ENCODE measurements around the gene RBMS3.
"Not testable (repeated sequence)": the region's sequence is repeated elsewhere in the genome, so short reads cannot be mapped to it uniquely, and the experiment has no call there.

Gene RBMS3

DNA sequence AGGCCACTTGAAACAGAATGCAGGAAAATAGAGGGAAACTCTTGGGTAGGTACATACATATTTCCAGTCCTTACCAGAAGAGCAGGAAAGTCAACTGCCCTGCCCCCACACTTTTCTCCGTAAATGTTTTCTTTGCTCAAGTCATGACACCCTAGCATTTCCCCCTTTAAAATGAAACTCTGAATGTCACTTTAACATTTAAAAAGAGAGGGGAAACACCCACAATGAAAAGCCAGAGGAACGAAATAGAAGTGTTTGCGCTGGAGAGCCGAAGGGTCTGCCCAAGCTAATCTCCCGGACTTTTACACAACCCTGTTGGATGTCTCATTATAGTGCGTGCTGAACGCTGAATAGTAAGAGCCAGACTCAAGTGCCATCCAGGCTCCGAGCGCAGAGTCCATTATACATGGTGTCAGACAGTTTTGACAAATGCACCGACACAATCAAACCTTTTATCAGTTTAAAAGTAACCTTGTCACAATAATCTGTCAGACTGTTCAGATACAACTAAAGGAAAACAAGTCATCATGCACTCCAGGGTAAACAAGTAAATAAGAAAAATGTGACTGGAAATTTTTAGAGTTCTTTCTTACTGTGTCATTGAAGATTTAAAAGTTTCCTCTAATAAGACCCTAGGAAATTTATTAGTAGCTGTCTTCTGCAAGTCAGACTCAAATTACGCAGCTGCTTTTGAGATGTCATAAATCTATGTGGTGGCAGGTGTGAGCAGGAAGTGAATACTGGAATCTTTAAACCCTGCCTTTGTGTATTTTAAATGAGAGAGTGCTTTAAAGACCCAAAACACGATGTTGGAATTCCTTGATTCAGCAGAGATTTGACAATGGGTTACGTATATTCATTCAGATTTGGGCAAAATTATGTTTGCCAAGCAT lies 159.8 kb downstream of the RBMS3 start:
- DNase-seq = no peak

- no peak for DNase-seq
Observed at GRCh38 chr3:29441422-29441821, 160.6 kb downstream of the RBMS3 start.

GRCh38 chr3:29447946-29448627 lies 167.2 kb downstream of the RBMS3 start:
- DNase-seq = no peak

DNA sequence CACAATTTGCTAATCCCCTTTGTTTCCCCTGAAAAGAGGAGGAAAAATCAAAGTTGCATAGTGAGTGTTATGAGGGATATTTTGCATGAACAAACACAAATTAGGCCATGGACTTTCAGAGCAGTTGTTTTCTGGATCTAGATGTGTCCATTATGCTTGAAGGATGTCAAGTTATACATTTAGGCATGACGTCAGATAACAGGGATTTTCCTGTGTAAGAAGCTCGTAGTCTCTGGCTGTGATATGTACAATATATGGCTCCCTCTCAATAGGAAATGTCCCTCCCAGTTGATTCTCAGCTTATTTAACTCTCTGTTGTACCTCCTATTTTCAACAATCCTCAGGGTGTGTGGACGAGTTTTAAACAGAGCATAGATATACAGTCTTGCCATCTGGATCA lies 171.0 kb downstream of the RBMS3 start:
- no peak for DNase-seq

GRCh38 chr3:29452934-29453283 lies 172.0 kb downstream of the RBMS3 start:
- DNase-seq = no peak

DNA sequence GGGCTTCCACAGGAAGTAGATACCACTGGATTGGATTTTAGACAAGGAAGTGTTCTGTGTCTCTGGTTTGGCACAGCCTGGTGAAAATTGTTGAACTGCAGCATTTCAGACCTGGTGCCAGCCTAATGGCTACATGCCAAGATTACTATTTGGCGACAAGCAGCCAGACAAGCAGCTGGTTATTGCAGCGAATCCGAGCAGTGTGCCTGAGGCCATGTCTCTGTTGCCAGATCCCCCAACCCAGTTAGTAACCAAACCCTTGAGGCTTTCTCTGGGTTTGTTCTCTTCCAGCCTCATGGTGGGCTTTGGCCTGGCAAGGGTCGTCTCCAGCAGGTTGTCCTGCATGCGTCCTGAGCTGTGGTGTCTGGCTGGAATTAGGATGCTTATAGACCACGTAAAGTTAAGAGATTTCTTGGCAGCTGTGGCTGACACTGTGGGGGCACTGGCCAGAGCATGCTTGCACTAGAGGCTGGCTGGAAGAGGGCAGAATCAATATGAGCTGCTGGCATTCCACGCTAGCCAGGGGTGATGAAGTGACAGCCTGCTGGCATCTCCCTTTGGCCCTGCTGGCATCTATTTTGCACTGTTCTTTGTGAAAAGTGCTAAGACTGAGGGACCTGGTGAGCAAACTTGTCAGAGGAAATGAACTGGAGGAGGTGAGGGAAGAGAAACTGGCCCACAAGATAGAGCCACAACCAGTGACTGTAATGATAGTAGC lies 172.6 kb downstream of the RBMS3 start:
- DNase-seq = no peak

GRCh38 chr3:29454161-29454611 lies 173.3 kb downstream of the RBMS3 start:
- DNase-seq = no peak

DNA sequence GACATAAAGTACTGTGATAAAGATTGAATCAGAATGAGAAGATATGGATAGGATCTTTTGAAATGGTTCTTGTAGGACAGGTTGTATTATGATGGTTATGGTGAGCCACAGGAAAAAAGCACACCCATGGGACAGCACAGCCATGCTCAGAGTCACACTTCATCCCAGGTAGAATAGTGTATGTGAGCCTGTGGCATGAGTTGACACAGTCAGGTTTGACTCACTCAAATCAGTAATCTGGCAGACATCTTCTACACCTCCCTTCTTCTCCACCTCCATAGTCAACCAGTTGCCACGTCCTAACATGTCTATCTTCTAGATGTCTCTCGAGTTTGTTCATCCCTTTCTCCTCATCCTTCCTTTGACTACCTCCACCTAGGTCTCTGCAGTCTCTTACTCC lies 176.0 kb downstream of the RBMS3 start:
- no peak for DNase-seq

DNA sequence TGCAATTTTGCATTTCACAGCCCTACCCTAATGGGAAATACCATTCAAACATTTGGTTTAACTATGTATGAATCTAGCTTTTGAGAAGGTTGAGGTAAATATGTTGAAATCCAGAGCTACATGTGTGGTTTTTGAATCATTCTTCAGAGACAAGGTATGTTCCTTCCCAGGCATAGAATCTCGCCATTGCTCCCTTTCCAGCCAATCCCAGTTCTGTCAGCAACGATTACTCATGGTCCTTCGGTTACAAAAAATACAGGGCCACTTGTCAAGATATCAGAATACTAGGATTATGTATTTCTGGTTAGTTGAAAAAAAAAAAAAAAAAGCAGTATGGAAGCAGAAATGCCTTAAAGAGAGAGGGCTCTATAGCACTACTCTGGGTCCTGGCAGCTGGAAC lies 182.4 kb downstream of the RBMS3 start:
- DNase-seq = no peak

- no peak for DNase-seq
Observed at GRCh38 chr3:29465836-29466235, 185.0 kb downstream of the RBMS3 start.

DNA sequence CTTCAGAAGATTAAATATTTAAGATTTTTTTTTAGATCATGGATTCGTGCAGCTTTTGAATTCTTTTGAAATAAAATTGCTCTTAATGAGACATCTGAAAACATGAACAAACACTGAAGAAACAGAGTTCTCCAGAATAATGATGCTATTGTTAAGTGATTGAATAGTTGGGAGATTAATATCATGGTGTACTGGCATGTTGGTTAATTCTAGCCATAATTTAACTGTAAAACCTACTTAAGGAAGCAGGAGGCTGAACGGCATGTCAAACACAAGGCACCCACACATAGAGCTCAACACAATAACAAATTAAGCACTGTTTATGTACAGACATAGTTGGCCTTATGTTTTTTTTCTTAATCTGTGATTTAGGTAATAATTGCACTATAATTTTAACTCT lies 185.6 kb downstream of the RBMS3 start:
- DNase-seq = no peak

- no peak for DNase-seq
Observed at GRCh38 chr3:29468187-29468586, 187.3 kb downstream of the RBMS3 start.

- DNase-seq = not testable (repeated sequence)
Observed at GRCh38 chr3:29473481-29474170, 192.8 kb downstream of the RBMS3 start.

GRCh38 chr3:29475305-29475840 lies 194.5 kb downstream of the RBMS3 start:
- no peak for DNase-seq

DNA sequence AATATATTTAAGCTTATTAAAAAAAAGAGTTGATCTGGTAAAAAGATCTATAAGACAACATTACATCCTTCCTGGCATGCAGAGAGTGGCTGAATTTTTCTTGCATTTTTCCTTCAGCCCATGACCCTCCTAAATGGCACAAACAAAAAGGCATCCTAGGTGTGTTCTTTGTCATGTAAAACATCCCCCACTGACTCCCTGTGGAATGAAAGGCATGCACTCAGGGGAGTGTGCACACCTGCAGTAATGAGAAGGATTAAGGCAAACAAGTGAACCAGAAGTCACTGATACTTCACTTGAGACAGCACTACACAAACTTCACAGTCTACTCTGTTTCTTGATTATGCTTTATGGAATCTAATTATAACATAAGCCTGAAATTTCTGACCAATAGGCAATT lies 195.0 kb downstream of the RBMS3 start:
- no peak for DNase-seq

DNA sequence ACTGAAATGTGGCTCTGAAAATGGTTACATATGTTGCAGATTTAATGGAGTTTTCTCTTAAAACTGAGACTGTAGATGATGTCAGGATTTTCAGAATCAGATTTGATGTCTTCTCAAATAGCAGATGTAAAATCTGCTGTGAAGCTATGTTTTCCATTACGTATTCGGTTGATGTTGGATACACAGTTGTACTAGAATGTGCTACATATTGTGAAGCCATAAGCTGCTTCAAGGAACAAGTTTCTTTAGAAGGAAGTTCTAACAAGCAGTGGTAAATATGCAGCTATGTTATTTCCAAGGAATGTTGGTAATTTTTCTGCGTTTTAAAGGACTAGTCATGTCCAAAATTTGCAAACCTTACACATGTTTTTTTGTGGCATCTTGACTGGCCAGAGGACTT lies 197.7 kb downstream of the RBMS3 start:
- DNase-seq = no peak

DNA sequence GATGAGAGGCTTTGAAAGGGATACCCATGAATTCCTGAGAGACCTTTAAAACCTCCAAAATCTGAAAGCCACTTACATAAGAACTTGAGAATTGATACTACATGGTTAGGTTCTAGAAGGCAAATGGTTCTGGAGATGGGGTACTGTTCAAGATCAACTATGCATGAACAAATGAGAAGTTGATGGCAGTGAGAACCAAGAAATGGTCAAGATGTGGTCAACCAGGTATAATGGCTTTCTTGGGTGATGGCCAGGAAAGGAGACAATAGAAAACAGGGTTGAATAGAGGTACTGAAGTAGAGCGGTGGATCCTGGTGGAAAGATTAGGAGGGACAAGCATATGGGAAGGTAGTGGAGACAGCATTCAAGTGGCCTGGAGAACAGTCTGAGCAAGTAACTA lies 200.4 kb downstream of the RBMS3 start:
- DNase-seq = no peak

GRCh38 chr3:29481969-29482767 lies 201.3 kb downstream of the RBMS3 start:
- no peak for DNase-seq

- DNase-seq = no peak
Observed at GRCh38 chr3:29484633-29485032, 203.8 kb downstream of the RBMS3 start.

DNA sequence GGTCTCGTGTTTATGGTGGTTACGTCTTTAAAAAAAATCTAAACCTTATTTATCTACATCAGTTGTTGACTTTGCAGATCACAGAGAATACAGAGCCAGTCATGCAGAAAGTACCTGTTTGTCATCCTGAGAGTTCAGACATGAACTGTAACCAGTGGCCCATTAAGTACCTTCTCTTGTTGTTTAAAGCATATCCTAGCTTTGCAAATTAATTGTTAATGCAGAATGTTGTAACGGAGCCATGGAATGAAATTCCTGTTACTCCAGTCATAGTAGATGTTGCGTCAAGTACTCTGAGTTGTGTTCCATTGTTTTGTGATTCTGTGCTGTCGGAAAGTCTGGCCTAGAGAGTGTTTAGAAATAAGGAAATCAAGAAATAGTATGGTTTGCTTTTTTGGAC lies 205.2 kb downstream of the RBMS3 start:
- no peak for DNase-seq

DNA sequence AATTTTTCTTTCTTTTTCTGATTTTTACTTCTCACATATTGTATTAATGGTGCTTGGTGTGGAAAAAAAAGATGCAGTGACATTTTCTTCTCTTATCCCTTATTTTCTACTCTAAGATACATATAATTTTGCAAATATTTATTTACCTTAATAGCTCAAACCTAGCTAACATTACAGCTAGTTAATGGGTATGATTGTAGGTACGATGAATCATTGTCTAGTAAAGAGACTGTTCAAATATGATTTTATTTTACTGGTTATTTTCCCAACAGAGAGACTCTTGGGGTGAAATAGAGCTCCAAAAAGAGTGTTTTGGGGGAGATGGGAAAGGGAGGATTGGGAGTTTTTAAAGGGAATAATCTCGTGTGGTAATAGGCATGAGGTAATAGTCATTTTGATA lies 206.0 kb downstream of the RBMS3 start:
- DNase-seq = no peak

DNA sequence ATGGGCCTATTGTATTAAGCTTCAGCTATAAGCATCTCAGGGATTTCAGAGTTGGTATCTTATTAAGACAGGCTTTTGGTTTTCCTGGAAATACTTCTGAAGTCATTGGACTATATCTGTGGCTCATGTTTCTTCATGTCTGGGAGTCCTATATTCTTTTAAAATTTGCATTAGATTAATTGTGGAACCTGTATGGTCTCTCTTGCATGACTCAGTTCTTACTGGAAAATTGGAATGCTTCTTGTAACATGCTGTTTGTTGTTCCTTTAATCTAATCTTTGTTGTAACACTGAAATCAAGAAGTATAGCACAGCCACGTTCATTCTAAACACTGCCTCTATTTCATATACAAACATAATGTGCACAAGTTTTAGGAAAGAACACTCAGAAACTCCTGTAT lies 208.1 kb downstream of the RBMS3 start:
- DNase-seq = no peak

Data from GDM1 (cell line).